Endodermal cell (in vitro differentiated cells): Measurements from ENCODE around the gene TEX14. TPM values are rescaled to one million over a fixed set of nuclear protein-coding genes. Genes with fewer than 3 reads are reported as not detected.

ENCODE experiments used
- DNase-seq: peaks from one replicate; pipeline ENCODE4 v3.0.0-alpha.2; 2017
- H3K27ac ChIP-seq: 2 replicates; pipeline ENCODE4 v1.5.1; 2013; ENCODE audit warnings: mild to moderate bottlenecking, low read depth, low read length, moderate library complexity
- H3K27me3 ChIP-seq: 2 replicates; pipeline ENCODE4 v1.6.1; 2013; ENCODE audit warnings: mild to moderate bottlenecking, low read length, moderate library complexity; ENCODE audit not compliant: insufficient read depth, control insufficient read depth, poor library complexity, severe bottlenecking
- H3K36me3 ChIP-seq: 2 replicates; pipeline ENCODE4 v1.7.0; 2013; ENCODE audit warnings: mild to moderate bottlenecking, low read length, moderate library complexity; ENCODE audit not compliant: control insufficient read depth, insufficient read depth
- H3K4me1 ChIP-seq: one replicate; pipeline ENCODE4 v1.7.0; 2013; ENCODE audit warnings: low read length; ENCODE audit not compliant: control insufficient read depth, insufficient read depth
- H3K4me3 ChIP-seq: 2 replicates; pipeline ENCODE4 v1.5.1; 2013; ENCODE audit warnings: mild to moderate bottlenecking, low read length, moderate library complexity
- H3K9ac ChIP-seq: 2 replicates; pipeline ENCODE4 v1.6.1; 2013; ENCODE audit warnings: mild to moderate bottlenecking, low read length, moderate library complexity; ENCODE audit not compliant: poor library complexity, severe bottlenecking; ENCODE audit errors: extremely low read depth
- H3K9me3 ChIP-seq: 2 replicates; pipeline ENCODE4 v1.6.1; 2013; ENCODE audit warnings: mild to moderate bottlenecking, low read length, moderate library complexity; ENCODE audit not compliant: control insufficient read depth
- H3K27ac Mint-ChIP-seq: 2 replicates; pipeline ENCODE4 v1.8.0; 2020; ENCODE audit warnings: mixed read lengths
- H3K27me3 Mint-ChIP-seq: 2 replicates; pipeline ENCODE4 v1.8.0; 2021; ENCODE audit warnings: mild to moderate bottlenecking, mixed read lengths; ENCODE audit not compliant: insufficient read depth
- H3K36me3 Mint-ChIP-seq: 2 replicates; pipeline ENCODE4 v1.8.0; 2020; ENCODE audit warnings: low read depth, mixed read lengths
- H3K4me1 Mint-ChIP-seq: 2 replicates; pipeline ENCODE4 v1.8.0; 2020; ENCODE audit warnings: mixed read lengths
- H3K4me3 Mint-ChIP-seq: 2 replicates; pipeline ENCODE4 v1.8.0; 2020; ENCODE audit warnings: mild to moderate bottlenecking, moderate library complexity, mixed read lengths
- H3K9me3 Mint-ChIP-seq: 2 replicates; pipeline ENCODE4 v1.8.0; 2020; ENCODE audit warnings: mild to moderate bottlenecking, mixed read lengths
- WGBS, 2 experiments: methylation state at CpG; one replicate each; pipeline versions ENCODE4 v1.1.5 to v1.1.7; 2013; ENCODE audit warnings: missing lambda C conversion rate in 2 of 2, mixed read lengths in 1 of 2; ENCODE audit not compliant: insufficient coverage in 1 of 2, insufficient read length in 1 of 2; 5-methylcytosine and 5-hydroxymethylcytosine counted together
- total RNA-seq, 2 donors: library from RNA; stranded (reverse); fragmentation: NEBNext Ultra II Directional in 1 of 2; extraction: Animal tissue kit (Norgen Biotek cat#: 25700) in 1 of 2; gene quantifications; 2 replicates in 1 of 2; 3 replicates in 1 of 2; pipeline ENCODE4 v1.2.1, GENCODE V29; 2021
- TF ChIP-seq, protein P1 (sequence below): fragments of 200-600 bp; sonication (generic); conservative IDR thresholded peaks from 2 replicates; pipeline ENCODE4 v1.5.0; 2021; ENCODE audit warnings: antibody characterized with exemption, mild to moderate bottlenecking

The TEX14 gene
- total RNA-seq, 2 donors from 2014 or later, result 0.09 to 0.18 TPM

DNA sequence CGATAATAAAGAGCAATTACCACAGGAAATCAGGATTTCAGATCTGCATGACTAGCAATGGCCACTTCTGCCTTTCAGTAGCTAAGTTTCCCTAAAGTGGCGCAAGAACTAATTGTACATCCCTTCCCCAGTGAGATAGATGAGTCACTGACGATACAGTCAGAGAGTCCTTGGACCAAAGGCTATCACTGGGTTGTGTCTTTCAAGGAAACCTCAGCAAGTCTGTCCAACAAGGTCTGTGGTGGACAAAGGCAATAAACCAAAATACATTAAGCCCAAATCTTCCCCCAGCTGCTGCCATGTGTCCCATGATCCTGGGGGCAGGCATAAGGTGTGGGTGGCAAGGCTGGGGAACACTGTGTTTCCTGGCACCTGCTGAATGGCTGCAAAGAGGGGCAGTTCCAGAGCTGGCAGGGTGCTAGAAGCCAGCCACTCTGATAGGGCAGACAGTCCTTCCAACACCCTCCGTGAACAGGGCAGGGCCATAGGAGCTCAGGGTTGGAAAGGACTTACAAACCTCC, 156.9 kb downstream of the TEX14 start:
- peaks cover 7% of the 10 kb centered on the region for H3K4me1 Mint-ChIP-seq
- Histone ChIP-seq H3K27me3 (peaks cover 55% of the 10 kb centered on the region), H3K36me3 (no peaks in the 10 kb centered on the region), H3K9ac (no peak overlapping the region), H3K4me1 (no peaks in the 10 kb centered on the region), H3K27ac (peak overlapping the region; percentile 27), H3K9me3 (no peaks in the 10 kb centered on the region), H3K4me3 (no peak overlapping the region)
- no peak overlapping the region for H3K4me3 Mint-ChIP-seq
- H3K36me3 Mint-ChIP-seq, result no peaks in the 10 kb centered on the region
- no peak overlapping the region for H3K27ac Mint-ChIP-seq
- TF ChIP-seq, protein P1, sequence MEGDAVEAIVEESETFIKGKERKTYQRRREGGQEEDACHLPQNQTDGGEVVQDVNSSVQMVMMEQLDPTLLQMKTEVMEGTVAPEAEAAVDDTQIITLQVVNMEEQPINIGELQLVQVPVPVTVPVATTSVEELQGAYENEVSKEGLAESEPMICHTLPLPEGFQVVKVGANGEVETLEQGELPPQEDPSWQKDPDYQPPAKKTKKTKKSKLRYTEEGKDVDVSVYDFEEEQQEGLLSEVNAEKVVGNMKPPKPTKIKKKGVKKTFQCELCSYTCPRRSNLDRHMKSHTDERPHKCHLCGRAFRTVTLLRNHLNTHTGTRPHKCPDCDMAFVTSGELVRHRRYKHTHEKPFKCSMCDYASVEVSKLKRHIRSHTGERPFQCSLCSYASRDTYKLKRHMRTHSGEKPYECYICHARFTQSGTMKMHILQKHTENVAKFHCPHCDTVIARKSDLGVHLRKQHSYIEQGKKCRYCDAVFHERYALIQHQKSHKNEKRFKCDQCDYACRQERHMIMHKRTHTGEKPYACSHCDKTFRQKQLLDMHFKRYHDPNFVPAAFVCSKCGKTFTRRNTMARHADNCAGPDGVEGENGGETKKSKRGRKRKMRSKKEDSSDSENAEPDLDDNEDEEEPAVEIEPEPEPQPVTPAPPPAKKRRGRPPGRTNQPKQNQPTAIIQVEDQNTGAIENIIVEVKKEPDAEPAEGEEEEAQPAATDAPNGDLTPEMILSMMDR, result no peak
- H3K9me3 Mint-ChIP-seq, result no peaks in the 10 kb centered on the region
- 84 to 91% methylated on average over 4 of the region's 4 CpGs for WGBS, 2 experiments
- H3K27me3 Mint-ChIP-seq, result peaks cover 63% of the 10 kb centered on the region
- DNase-seq, result no peak

DNA sequence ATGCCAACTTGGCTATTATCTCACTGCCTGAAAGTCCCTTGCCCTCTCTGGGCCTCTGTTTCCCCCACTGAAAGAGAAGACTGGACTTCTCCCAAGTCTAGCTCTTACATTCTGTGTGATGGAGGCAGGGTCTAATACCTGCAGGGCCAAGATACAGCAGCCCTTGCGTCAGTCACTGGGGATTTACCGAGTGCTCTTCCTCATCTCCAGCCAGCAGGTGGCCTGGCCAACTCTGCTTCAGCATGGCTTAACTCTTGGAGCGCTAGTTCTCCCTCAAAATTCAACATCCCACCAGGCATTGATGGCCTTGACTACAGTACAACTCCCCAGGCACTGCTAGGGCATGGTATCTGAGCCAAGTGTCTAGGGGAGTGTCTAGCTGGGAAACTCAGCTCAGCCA, 157.5 kb downstream of the TEX14 start:
- Histone ChIP-seq H3K27me3 (peaks cover 55% of the 10 kb centered on the region), H3K36me3 (no peaks in the 10 kb centered on the region), H3K4me1 (no peaks in the 10 kb centered on the region), H3K4me3 (no peak overlapping the region), H3K9me3 (no peaks in the 10 kb centered on the region), H3K9ac (no peak overlapping the region), H3K27ac (no peak overlapping the region)
- Mint-ChIP-seq H3K27me3 (peaks cover 68% of the 10 kb centered on the region), H3K9me3 (no peaks in the 10 kb centered on the region), H3K4me1 (peaks cover 7% of the 10 kb centered on the region), H3K27ac (no peak overlapping the region), H3K36me3 (no peaks in the 10 kb centered on the region), H3K4me3 (no peak overlapping the region)
- TF ChIP-seq, protein P1, result peak; percentile 61
- 75 to 81% methylated on average over 3 of the region's 3 CpGs for WGBS, 2 experiments
- DNase-seq, result no peak

DNA sequence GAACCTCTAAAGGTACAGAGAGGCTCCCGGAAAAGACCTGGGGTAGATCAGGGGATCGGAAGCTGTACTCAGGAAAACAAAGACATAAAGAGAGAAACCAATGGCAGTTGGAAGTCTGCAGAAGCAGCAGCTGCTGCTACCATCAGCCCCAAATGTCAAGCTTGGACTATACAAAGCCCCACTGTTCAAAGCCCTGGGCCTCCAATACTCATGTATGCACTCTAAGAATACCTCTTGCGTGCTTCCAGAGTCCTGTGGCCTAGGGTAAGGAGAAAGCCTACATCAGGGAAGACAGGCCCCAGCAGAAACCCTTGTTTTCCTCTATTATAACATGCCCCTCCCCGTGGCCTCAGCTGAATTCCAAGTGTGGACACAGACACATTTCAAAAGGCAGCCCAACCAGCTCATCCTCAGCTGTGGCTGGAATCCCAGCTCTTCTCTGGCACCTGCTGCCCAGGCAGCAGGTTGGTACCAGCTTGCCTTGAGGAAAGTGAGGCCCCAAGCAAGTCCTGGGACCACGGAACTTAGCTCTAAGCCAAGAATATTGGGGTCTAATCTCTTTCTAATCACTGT, 158.1 kb downstream of the TEX14 start:
- peaks cover under 1% of the 10 kb centered on the region for H3K4me1 ChIP-seq
- H3K36me3 Mint-ChIP-seq, result no peaks in the 10 kb centered on the region
- no peak for DNase-seq
- no peak overlapping the region for H3K4me3 Mint-ChIP-seq
- H3K4me1 Mint-ChIP-seq, result peaks cover 13% of the 10 kb centered on the region
- H3K4me3 ChIP-seq, result no peak overlapping the region
- H3K27ac Mint-ChIP-seq, result no peak overlapping the region
- no peak overlapping the region for H3K9ac ChIP-seq
- H3K27me3 ChIP-seq, result peaks cover 55% of the 10 kb centered on the region
- H3K9me3 Mint-ChIP-seq, result no peaks in the 10 kb centered on the region
- no peaks in the 10 kb centered on the region for H3K36me3 ChIP-seq
- 86 to 88% methylated on average over 3 to 5 of the region's 5 CpGs for WGBS, 2 experiments
- no peaks in the 10 kb centered on the region for H3K9me3 ChIP-seq
- no peak overlapping the region for H3K27ac ChIP-seq
- TF ChIP-seq, protein P1, result no peak
- peaks cover 73% of the 10 kb centered on the region for H3K27me3 Mint-ChIP-seq
